Heart left ventricle (tissue), 16 donors: Measurements from ENCODE around the gene OSGIN1. TPM values are rescaled to one million over a fixed set of nuclear protein-coding genes. Genes with fewer than 3 reads are reported as not detected.

Experiments used
- ATAC-seq, 4 donors: fragments of 200-7000 bp; cut with Tn5 transposase; one replicate each; pipeline ENCODE4 v1.9.1; 2020 to 2022; ENCODE audit warnings: moderate library complexity in 4 of 4, mild to moderate bottlenecking in 3 of 4, moderate number of reproducible peaks in 1 of 4
- DNase-seq, 5 donors: peaks; one replicate each; pipeline ENCODE4 v3.0.0-alpha.2; 2020
- H3K27ac ChIP-seq, 12 donors: fragments of 200-600 bp; sonication (generic) in 4 of 12; one replicate each; pipeline versions ENCODE4 v1.5.0 to v1.8.0; 2016 to 2022; ENCODE audit warnings: mild to moderate bottlenecking in 2 of 12
- H3K27me3 ChIP-seq, 9 donors: fragments of 200-600 bp; sonication (generic) in 2 of 9; one replicate each; pipeline versions ENCODE4 v1.5.1 to v1.8.0; 2016 to 2022; ENCODE audit warnings: mild to moderate bottlenecking in 3 of 9
- H3K36me3 ChIP-seq, 9 donors: fragments of 200-600 bp; sonication (generic) in 2 of 9; one replicate each; pipeline versions ENCODE4 v1.5.0 to v1.8.0; 2018 to 2022; ENCODE audit warnings: mild to moderate bottlenecking in 2 of 9
- H3K4me1 ChIP-seq, 12 donors: fragments of 200-600 bp; sonication (generic) in 4 of 12; one replicate each; pipeline versions ENCODE4 v1.5.0 to v1.8.0; 2016 to 2022; ENCODE audit warnings: mild to moderate bottlenecking in 3 of 12
- H3K4me3 ChIP-seq, 12 donors: fragments of 200-600 bp; sonication (generic) in 4 of 12; one replicate each; pipeline versions ENCODE4 v1.5.0 to v1.8.0; 2017 to 2022; ENCODE audit warnings: mild to moderate bottlenecking in 9 of 12, moderate library complexity in 4 of 12
- H3K9me3 ChIP-seq, 12 donors: fragments of 200-600 bp; sonication (generic) in 4 of 12; one replicate each; pipeline versions ENCODE4 v1.5.0 to v1.8.0; 2016 to 2022; ENCODE audit warnings: mild to moderate bottlenecking in 1 of 12
- POLR2A ChIP-seq, 2 donors: fragments of 450-650 bp; IDR thresholded peaks; one replicate each; pipeline ENCODE4 v1.6.1; 2017; ENCODE audit warnings: antibody characterized with exemption in 2 of 2, mild to moderate bottlenecking in 2 of 2, moderate library complexity in 2 of 2
- WGBS, 4 donors: extraction: QIAGEN DNeasy Blood & Tissue Kit in 2 of 4; methylation state at CpG; one replicate each; pipeline versions ENCODE4 v1.1.5 to v1.1.7; 2013 to 2018; 5-methylcytosine and 5-hydroxymethylcytosine counted together
- intact Hi-C, 10 donors: fragments of 100-400 bp; cut with DNase I; formaldehyde crosslinking; loops; one replicate each; pipeline versions ENCODE4 v1.11.1 to v1.14.2; 2022
- polyA plus RNA-seq, 2 donors: library from polyadenylated mRNA; stranded (reverse); fragments of 200-250 nt; gene quantifications; one replicate each; pipeline ENCODE4 v1.2.3, GENCODE V29; 2013
- total RNA-seq, 9 donors: library from RNA; depleted of rRNA in 2 of 9; stranded (reverse); fragments of >200 nt in 2 of 9; fragmentation: NEBNext Ultra II Directional in 3 of 9; extraction: Animal tissue kit (Norgen Biotek cat#: 25700) in 3 of 9; gene quantifications; one replicate each; pipeline versions ENCODE4 v1.1.0 to v1.2.4, GENCODE V29; 2016 to 2023
- TF ChIP-seq, protein P1 (sequence below), 12 donors: fragments of 200-600 bp; sonication (generic) in 4 of 12; IDR thresholded peaks; one replicate each; pipeline versions ENCODE4 v1.5.0 to v1.8.0; 2018 to 2022; ENCODE audit warnings: antibody characterized with exemption in 12 of 12, mild to moderate bottlenecking in 5 of 12
- donor health status: ischemic (EF 13 %, LVEDD 7.1; RV severe dilation, severe dysfunction).
- donor health status: healthy with polysubstance abuse.
- donor health status: DM: no; HTN: yes; CAD: no.
- donor health status: DM: no; HTN: no; CAD: no.
- donor health status: ischemic (EF 25% LVEDD 6.9; RV normal size, moderate dysfunction).
- donor health status: ischemic (EF 25% LVEDD 5.7; RV mildly dilated, moderate dysfunction).
- donor health status: healthy.
- donor health status: DM: yes; HTN: yes; CAD: no.
- donor health status: ischemic (EF 35%, LVEDD 5.7; RV mildly dilated, moderate dysfunction).
- donor health status: nonischemic (EF 11% LVEDD 7.7; RV severe dilation, severe dysfunction).
- donor health status: DM: yes; HTN: yes; CAD: no.
- donor health status: PGD.
- donor health status: ischemic (EF 29% LVEDD 5.4; RV normal size, mild dysfunction).
- donor health status: nonischemic (EF 23%, LVEDD 6.1; RV moderate dilation, normal function).

Gene OSGIN1
- total and polyA plus RNA-seq, 11 donors = 3.3 to 12.8 (median 7.0) TPM

DNA sequence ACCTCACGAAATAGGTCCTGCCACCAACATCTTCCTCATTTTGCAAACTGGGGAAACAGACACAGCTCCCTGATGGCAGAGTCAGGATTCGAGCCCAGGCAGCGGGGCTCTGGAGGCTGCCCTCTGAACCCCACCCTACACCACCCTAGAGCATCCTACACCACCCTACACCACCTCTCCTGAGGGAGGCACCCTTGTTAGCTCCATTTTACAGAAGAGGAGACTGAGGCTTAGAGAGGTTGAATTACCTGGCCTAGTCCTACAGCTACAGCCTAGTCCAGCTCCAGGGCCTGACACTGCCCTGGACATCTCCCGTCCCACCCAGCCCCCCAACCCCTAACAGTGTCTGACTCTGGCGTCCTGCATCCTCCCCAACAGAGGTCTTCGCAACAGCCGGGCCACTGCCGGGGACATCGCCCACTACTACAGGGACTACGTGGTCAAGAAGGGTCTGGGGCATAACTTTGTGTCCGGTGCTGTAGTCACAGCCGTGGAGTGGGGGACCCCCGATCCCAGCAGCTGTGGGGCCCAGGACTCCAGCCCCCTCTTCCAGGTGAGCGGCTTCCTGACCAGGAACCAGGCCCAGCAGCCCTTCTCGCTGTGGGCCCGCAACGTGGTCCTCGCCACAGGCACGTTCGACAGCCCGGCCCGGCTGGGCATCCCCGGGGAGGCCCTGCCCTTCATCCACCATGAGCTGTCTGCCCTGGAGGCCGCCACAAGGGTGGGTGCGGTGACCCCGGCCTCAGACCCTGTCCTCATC lies 11.8 kb downstream of the OSGIN1 start:
- Histone ChIP-seq H3K4me1 (peaks cover 0 to 17% (median 4%) of the 10 kb centered on the region in 12 donors), H3K36me3 (peaks cover 0 to 54% (median 21%) of the 10 kb centered on the region in 9 donors), H3K27ac (peak overlapping the region in 3 of 12 donors; percentile 71 to 87 (median 77)), H3K4me3 (no peak overlapping the region), H3K27me3 (peaks cover 0 to 10% (median 0%) of the 10 kb centered on the region in 9 donors), H3K9me3 (no peaks in the 10 kb centered on the region)
- 94 to 96% (median 95%) methylated on average over 3 to 26 of the region's 26 CpGs for WGBS, 4 donors
- ATAC-seq (no peak), DNase-seq (peak in 2 of 5 donors; percentile 16 to 38)
- intact Hi-C loops = loop anchor here in 7 of 10 donors (2.0 to 10.0 kb wide), 7 partner anchors 92 to 520 kb away; no protein-coding TSS in a partner anchor
- TF ChIP-seq, protein P1, sequence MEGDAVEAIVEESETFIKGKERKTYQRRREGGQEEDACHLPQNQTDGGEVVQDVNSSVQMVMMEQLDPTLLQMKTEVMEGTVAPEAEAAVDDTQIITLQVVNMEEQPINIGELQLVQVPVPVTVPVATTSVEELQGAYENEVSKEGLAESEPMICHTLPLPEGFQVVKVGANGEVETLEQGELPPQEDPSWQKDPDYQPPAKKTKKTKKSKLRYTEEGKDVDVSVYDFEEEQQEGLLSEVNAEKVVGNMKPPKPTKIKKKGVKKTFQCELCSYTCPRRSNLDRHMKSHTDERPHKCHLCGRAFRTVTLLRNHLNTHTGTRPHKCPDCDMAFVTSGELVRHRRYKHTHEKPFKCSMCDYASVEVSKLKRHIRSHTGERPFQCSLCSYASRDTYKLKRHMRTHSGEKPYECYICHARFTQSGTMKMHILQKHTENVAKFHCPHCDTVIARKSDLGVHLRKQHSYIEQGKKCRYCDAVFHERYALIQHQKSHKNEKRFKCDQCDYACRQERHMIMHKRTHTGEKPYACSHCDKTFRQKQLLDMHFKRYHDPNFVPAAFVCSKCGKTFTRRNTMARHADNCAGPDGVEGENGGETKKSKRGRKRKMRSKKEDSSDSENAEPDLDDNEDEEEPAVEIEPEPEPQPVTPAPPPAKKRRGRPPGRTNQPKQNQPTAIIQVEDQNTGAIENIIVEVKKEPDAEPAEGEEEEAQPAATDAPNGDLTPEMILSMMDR (IDR thresholded peaks at IDR 0.05) = no peak
- TF ChIP-seq POLR2A (IDR thresholded peaks at IDR 0.05) = no peak

DNA sequence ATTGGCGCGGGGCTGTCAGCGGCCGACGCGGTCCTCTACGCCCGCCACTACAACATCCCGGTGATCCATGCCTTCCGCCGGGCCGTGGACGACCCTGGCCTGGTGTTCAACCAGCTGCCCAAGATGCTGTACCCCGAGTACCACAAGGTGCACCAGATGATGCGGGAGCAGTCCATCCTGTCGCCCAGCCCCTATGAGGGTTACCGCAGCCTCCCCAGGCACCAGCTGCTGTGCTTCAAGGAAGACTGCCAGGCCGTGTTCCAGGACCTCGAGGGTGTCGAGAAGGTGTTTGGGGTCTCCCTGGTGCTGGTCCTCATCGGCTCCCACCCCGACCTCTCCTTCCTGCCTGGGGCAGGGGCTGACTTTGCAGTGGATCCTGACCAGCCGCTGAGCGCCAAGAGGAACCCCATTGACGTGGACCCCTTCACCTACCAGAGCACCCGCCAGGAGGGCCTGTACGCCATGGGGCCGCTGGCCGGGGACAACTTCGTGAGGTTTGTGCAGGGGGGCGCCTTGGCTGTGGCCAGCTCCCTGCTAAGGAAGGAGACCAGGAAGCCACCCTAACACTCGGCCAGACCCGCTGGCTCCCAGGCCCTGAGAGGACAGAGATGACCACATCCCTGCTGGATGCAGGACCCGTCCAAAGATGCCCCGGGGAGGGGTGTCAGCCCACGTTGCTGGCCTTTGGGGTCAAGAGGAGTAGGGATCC lies 12.6 kb downstream of the OSGIN1 start:
- H3K27ac ChIP-seq = peak overlapping the region in 1 of 12 donors; percentile 77
- DNase-seq = peak in 1 of 5 donors; percentile 59
- peaks cover 0 to 10% (median 0%) of the 10 kb centered on the region in 12 donors for H3K4me1 ChIP-seq
- H3K27me3 ChIP-seq = peaks cover 0 to 10% (median 0%) of the 10 kb centered on the region in 9 donors
- TF ChIP-seq, protein P1 (IDR thresholded peaks at IDR 0.05) = no peak
- no peak for TF ChIP-seq POLR2A (IDR thresholded peaks at IDR 0.05)
- WGBS, 4 donors = 91 to 98% (median 93%) methylated on average over 18 to 36 of the region's 36 CpGs
- ATAC-seq = no peak
- H3K9me3 ChIP-seq = no peaks in the 10 kb centered on the region
- intact Hi-C loops = loop anchor here in 7 of 10 donors (2.0 to 10.0 kb wide), 6 partner anchors 97 to 519 kb away; no protein-coding TSS in a partner anchor
- H3K4me3 ChIP-seq = no peak overlapping the region
- H3K36me3 ChIP-seq = peaks cover 0 to 47% (median 14%) of the 10 kb centered on the region in 9 donors

DNA sequence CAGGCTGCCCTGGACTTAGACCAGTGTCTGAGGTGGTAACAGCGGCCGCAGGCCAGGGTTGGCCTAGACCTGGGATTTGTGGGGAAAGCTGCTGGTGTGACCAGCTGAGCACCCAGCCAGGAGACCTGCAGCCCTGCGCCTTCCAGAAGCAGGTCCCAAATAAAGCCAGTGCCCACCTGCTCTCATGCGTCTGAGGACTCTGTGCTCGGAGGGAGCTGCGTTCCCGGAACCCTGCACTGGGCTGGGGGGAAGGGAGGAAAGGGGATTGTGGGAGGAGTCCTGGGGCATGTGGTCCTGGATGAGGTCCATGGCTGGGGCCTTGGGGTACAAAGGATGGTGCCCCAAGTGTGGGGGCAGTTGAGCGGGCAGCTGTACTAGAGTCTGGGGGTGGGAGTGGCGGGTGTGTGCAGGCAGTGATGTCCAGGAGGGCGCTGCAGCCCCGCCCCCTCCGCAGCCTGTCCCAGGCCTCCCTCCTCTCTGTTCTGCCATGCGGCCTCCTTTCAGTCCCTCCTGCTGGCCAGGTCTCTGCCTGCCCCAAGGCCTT lies 13.2 kb downstream of the OSGIN1 start:
- H3K27me3 ChIP-seq = peaks cover 0 to 10% (median 0%) of the 10 kb centered on the region in 9 donors
- no peak for TF ChIP-seq POLR2A (IDR thresholded peaks at IDR 0.05)
- TF ChIP-seq, protein P1 (IDR thresholded peaks at IDR 0.05) = no peak
- no peak for ATAC-seq
- H3K4me3 ChIP-seq = no peak overlapping the region
- no peak overlapping the region for H3K27ac ChIP-seq
- WGBS, 4 donors = 93 to 96% (median 95%) methylated on average over 11 to 13 of the region's 13 CpGs
- H3K9me3 ChIP-seq = no peaks in the 10 kb centered on the region
- peaks cover 0 to 9% (median 0%) of the 10 kb centered on the region in 12 donors for H3K4me1 ChIP-seq
- peaks cover 0 to 41% (median 11%) of the 10 kb centered on the region in 9 donors for H3K36me3 ChIP-seq
- peak in 1 of 5 donors; percentile 54 for DNase-seq
- intact Hi-C loops = loop anchor here in 6 of 10 donors (5.0 to 10.0 kb wide), 5 partner anchors 96 to 519 kb away; no protein-coding TSS in a partner anchor
